Colonic mucosa (tissue), 4 donors: ENCODE results near the gene DGCR2. TPM values are rescaled to one million over a fixed set of nuclear protein-coding genes. Genes with fewer than 3 reads are reported as not detected.

ENCODE experiments used
- DNase-seq: peaks from one replicate; pipeline ENCODE4 v3.0.0-alpha.2; 2020
- H3K27ac ChIP-seq: fragments of 200-600 bp; one replicate; pipeline ENCODE4 v1.8.0; 2021
- H3K27me3 ChIP-seq: fragments of 200-600 bp; one replicate; pipeline ENCODE4 v1.8.0; 2021
- H3K36me3 ChIP-seq: fragments of 200-600 bp; one replicate; pipeline ENCODE4 v1.8.0; 2021
- H3K4me1 ChIP-seq: fragments of 200-600 bp; one replicate; pipeline ENCODE4 v1.8.0; 2021; ENCODE audit warnings: mild to moderate bottlenecking
- H3K4me3 ChIP-seq: fragments of 200-600 bp; one replicate; pipeline ENCODE4 v1.8.0; 2021
- H3K9ac ChIP-seq, 2 donors: one replicate each; pipeline ENCODE4 v1.7.0; 2013; ENCODE audit warnings: control low read depth in 2 of 2, low read depth in 2 of 2, low read length in 2 of 2
- H3K9me3 ChIP-seq: fragments of 200-600 bp; one replicate; pipeline ENCODE4 v1.8.0; 2021
- CTCF ChIP-seq: fragments of 200-600 bp; IDR thresholded peaks from one replicate; pipeline ENCODE4 v1.8.0; 2022; ENCODE audit warnings: antibody characterized with exemption, mild to moderate bottlenecking
- intact Hi-C: fragments of 100-400 bp; cut with DNase I; formaldehyde crosslinking; loops from one replicate; pipeline ENCODE4 v1.14.1; 2022
- total RNA-seq, 2 donors: library from RNA; stranded (reverse); fragmentation: NEBNext Ultra II Directional in 1 of 2; extraction: Animal tissue kit (Norgen Biotek cat#: 25700) in 1 of 2; gene quantifications; one replicate each; pipeline ENCODE4 v1.2.1, GENCODE V29; 2021
- donor health status: healthy.
- donor health status: DM: no; HTN: no; CAD: no.
- donor health status: DM: no; HTN: no; CAD: no.

DGCR2 gene
- total RNA-seq, 2 donors from 2014 or later, result 71.6 to 82.5 TPM

- no peaks in the 10 kb centered on the region for H3K36me3 ChIP-seq
- DNase-seq, result no peak
- H3K4me1 ChIP-seq, result no peaks in the 10 kb centered on the region
- no peak overlapping the region for H3K4me3 ChIP-seq
- intact Hi-C loops, result no loop called here
- H3K9ac ChIP-seq, result no peak overlapping the region
- no peak for TF ChIP-seq CTCF
- no peak overlapping the region for H3K27ac ChIP-seq
- H3K27me3 ChIP-seq, result peaks cover 36% of the 10 kb centered on the region
- no peaks in the 10 kb centered on the region for H3K9me3 ChIP-seq
Measured at GRCh38 chr22:19150482-19151328, 28.5 kb upstream of the DGCR2 start.

DNA sequence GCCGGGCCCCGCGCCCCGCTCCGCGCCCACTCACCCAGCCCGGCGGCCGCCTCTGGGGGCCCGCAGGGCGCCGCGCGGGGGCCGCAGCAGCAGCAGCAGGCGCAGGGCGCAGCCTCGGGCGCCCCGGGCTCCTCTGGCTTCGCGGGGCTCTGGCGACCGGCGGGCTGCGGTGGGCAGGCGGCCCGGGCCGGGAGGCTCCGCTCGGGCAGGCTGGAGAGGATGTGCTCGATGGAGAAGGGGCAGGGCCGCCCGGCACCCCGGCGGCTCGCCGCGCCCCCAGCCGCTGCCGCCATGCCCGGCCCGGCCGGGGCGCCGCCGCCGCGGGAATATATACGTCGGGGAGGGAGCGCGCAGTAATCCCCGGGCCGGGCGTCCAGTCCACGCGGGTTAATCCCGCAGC is 27.8 kb upstream of the DGCR2 start, which contains the start of gene GSC2:
GSC2 (minus strand) TSS at position 302 of the 400 bp plus-strand sequence; CDS start at position 293, 9 bp downstream.
- intact Hi-C loops, result loop anchor here (5.0 kb wide), 1 partner anchor 482 kb away; no protein-coding TSS in a partner anchor
- H3K9me3 ChIP-seq, result no peaks in the 10 kb centered on the region
- peak within 1 kb of the TSS; percentile 7 for H3K4me3 ChIP-seq
- no peak for TF ChIP-seq CTCF
- H3K9ac ChIP-seq, result no peak within 1 kb of the TSS
- no peaks in the 10 kb centered on the region for H3K36me3 ChIP-seq
- H3K4me1 ChIP-seq, result no peaks in the 10 kb centered on the region
- peaks cover 36% of the 10 kb centered on the region for H3K27me3 ChIP-seq
- H3K27ac ChIP-seq, result no peak within 1 kb of the TSS
- DNase-seq, result no peak

DNA sequence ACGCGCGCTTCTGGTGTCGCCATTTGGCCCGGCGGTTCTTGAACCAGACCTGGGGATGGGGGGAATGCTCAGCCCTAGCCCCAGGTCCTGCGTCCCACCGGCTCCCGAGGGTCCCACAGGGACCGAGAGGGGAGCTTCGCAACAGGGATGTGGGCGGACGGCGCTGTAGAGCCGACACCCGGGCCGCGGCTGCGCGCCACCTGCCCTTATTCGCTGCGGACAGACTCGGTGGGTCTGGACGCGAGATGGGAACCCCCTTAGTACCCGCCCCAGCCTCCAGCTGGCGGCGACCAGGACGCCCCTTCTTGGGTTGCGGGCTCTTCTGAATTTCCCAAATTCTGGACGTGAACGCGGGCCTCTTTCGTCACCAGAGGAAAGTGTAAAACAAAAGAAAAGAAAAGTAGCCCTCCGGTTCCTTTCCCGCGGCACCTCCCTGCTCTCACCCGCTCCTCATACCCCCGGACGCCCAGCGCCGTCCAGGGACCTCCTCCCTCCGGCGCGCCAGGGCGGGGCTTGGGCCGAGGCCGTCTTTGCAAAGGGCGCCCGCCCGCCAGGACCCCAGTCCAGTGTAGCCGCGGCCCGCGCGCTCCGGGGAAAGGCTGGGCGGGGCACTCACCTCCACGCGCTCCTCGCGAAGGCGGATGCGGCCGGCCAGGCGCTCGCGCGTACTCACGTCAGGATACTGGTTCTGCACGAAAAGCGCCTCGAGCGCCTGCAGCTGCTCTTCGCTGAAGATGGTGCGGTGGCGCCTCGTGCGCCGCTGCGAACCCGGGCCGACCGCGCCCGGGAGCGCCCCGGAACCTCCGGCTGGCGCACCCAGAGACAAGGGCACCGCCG is 27.1 kb upstream of the DGCR2 start:
- TF ChIP-seq CTCF, result no peak
- H3K9me3 ChIP-seq, result no peaks in the 10 kb centered on the region
- no peak for DNase-seq
- no peak overlapping the region for H3K9ac ChIP-seq
- H3K36me3 ChIP-seq, result no peaks in the 10 kb centered on the region
- no peak overlapping the region for H3K27ac ChIP-seq
- intact Hi-C loops, result loop anchor here (5.0 kb wide), 1 partner anchor 483 kb away; no protein-coding TSS in a partner anchor
- H3K4me3 ChIP-seq, result peak overlapping the region; percentile 7
- H3K27me3 ChIP-seq, result peaks cover 36% of the 10 kb centered on the region
- H3K4me1 ChIP-seq, result no peaks in the 10 kb centered on the region

- Histone ChIP-seq H3K4me1 (peaks cover 3% of the 10 kb centered on the region), H3K27ac (no peak overlapping the region), H3K9ac (no peak overlapping the region), H3K9me3 (no peaks in the 10 kb centered on the region), H3K4me3 (no peak overlapping the region), H3K27me3 (peaks cover 36% of the 10 kb centered on the region), H3K36me3 (no peaks in the 10 kb centered on the region)
- intact Hi-C loops, result loop anchor here (5.0 kb wide), 1 partner anchor 484 kb away; no protein-coding TSS in a partner anchor
- TF ChIP-seq CTCF, result no peak
- DNase-seq, result no peak
Measured at GRCh38 chr22:19148417-19149046, 26.3 kb upstream of the DGCR2 start.

DNA sequence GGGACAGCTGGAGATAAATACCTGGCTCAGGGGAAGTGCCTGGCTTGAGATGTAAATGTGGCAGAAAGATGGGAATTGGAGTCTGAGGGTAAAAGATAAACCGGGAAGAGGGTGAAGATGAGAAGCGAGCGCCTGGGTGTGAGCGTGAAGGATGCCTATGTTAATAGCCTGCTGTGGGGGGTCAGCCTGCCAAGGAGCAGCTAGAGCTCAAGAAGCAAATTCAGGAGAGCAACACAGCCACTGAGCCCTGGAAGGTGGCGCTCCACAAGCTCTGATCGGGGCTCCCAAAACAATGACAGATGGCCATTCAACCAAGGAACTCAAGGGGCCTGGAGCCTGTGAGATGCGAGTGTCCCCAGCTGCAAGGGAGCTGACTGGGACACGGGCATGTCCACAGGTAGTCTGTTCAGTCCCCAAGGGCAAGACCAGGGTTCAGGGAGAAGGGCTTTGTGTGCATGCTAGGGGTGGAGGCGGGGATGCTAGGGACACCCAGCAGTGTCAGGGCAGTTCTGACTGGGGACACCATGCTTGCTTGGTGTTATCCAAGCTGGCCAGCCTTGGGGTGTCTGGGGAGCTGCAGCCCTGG is 25.1 kb upstream of the DGCR2 start:
- H3K27ac ChIP-seq, result no peak overlapping the region
- no peaks in the 10 kb centered on the region for H3K36me3 ChIP-seq

More for the DNA sequence above, 25.1 kb upstream of the DGCR2 start:
- TF ChIP-seq CTCF, result no peak
- Histone ChIP-seq H3K27me3 (peaks cover 36% of the 10 kb centered on the region), H3K4me1 (peaks cover 6% of the 10 kb centered on the region), H3K9ac (no peak overlapping the region), H3K9me3 (no peaks in the 10 kb centered on the region), H3K4me3 (no peak overlapping the region)
- intact Hi-C loops, result loop anchor here (5.0 kb wide), 1 partner anchor 485 kb away; no protein-coding TSS in a partner anchor
- no peak for DNase-seq
